ENCODE results near the gene MED31.
A peak's percentile ranks its signal among the peaks of the same experiment; 100 is the strongest.
"Not testable (repeated sequence)": the region's sequence is repeated elsewhere in the genome, so short reads cannot be mapped to it uniquely, and the experiment has no call there.

MED31 gene

GRCh38 chr17:6666077-6666521, 14.7 kb upstream of the MED31 start:
- no peak for DNase-seq (ENCODE audit: low read depth)
- no peak overlapping the region for H3K4me3 ChIP-seq (ENCODE audit: low read depth, low read length)
- TF ChIP-seq CTCF (IDR thresholded peaks at IDR 0.05; ENCODE audit: low read depth, low read length, missing control alignments) = peak; percentile 92

- not testable (repeated sequence) for H3K4me3 ChIP-seq (ENCODE audit: low read depth, low read length); DNase-seq (ENCODE audit: low read depth)
These were observed 11.8 kb upstream of the MED31 start for GRCh38 chr17:6663200-6663599.

- H3K4me3 ChIP-seq (ENCODE audit: low read depth, low read length) = no peak overlapping the region
- DNase-seq (ENCODE audit: low read depth) = no peak
- no peak for TF ChIP-seq CTCF (IDR thresholded peaks at IDR 0.05; ENCODE audit: low read depth, low read length, missing control alignments)
These were observed 10.1 kb upstream of the MED31 start for GRCh38 chr17:6661464-6661848.

GRCh38 chr17:6660805-6661463, 9.5 kb upstream of the MED31 start:
- H3K4me3 ChIP-seq (ENCODE audit: low read depth, low read length) = peak overlapping the region; percentile 17; the same call in 1 of the 2 replicates
- no peak for TF ChIP-seq CTCF (IDR thresholded peaks at IDR 0.05; ENCODE audit: low read depth, low read length, missing control alignments)
- DNase-seq (ENCODE audit: low read depth) = peak; percentile 68

GRCh38 chr17:6660101-6660500, 8.7 kb upstream of the MED31 start:
- no peak overlapping the region for H3K4me3 ChIP-seq (ENCODE audit: low read depth, low read length)
- DNase-seq (ENCODE audit: low read depth) = no peak
- TF ChIP-seq CTCF (IDR thresholded peaks at IDR 0.05; ENCODE audit: low read depth, low read length, missing control alignments) = no peak

- not testable (repeated sequence) for DNase-seq (ENCODE audit: low read depth); H3K4me3 ChIP-seq (ENCODE audit: low read depth, low read length)
These were observed 7.0 kb upstream of the MED31 start for GRCh38 chr17:6658411-6658810.

- no peak for TF ChIP-seq CTCF (IDR thresholded peaks at IDR 0.05; ENCODE audit: low read depth, low read length, missing control alignments)
- DNase-seq (ENCODE audit: low read depth) = no peak
- H3K4me3 ChIP-seq (ENCODE audit: low read depth, low read length) = peak overlapping the region; percentile 66
These were observed 6.4 kb upstream of the MED31 start for GRCh38 chr17:6657633-6658287.

- H3K4me3 ChIP-seq (ENCODE audit: low read depth, low read length) = peak overlapping the region; percentile 66
- not testable (repeated sequence) for DNase-seq (ENCODE audit: low read depth)
These were observed 5.6 kb upstream of the MED31 start for GRCh38 chr17:6656797-6657632.

- peak overlapping the region; percentile 29; the same call in 1 of the 2 replicates for H3K4me3 ChIP-seq (ENCODE audit: low read depth, low read length)
- not testable (repeated sequence) for DNase-seq (ENCODE audit: low read depth)
These were observed 4.4 kb upstream of the MED31 start for GRCh38 chr17:6655732-6656361.
